T-helper 1 cell (primary cell): ENCODE data around the gene XYLB.

Experiments used
- DNase-seq, 5 donors: peaks; one replicate each; pipeline ENCODE4 v3.0.0-alpha.2; 2012 to 2020

The XYLB gene

DNA sequence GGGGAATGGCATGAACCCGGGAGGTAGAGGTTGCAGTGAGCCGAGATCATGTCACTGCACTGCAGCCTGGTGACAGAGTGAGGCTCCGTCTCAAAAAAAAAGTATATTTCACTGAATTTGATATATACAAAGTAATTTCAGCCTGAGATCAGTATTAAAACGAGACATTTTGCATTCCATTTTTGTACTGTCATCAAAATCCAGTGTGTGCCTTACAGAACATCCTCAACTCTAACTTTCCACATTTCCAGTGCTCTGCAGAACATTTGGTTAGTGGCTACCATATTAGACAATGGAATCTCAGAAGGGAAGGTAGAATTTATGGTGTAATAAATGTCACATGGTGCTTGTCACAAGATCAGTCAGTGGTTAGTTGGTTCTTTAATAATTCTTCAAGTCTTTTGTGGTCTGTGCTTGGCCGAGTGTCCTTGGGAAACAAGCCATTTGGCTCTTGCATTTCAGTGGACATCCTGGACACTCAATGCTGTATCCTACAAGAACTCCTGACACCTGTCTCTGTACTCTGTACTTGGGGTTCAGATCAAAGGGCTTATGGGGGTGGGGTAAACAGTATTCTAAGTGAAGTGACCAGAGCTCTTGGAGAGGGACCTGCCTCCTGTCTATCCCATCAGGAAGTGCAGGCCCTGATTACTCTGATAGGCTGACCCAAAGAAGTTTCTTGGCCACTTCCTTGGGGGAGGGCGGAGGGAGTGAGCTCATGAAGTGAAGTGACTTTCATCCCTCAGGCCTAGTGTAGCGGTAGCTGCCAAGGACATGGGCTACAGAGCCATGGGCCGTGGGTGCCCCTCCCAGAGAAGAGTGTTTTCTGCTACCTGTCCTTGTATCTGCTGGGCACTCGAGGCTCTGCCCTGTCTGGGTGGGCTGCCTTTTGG, 110.8 kb downstream of the XYLB start:
- no peak for DNase-seq

DNA sequence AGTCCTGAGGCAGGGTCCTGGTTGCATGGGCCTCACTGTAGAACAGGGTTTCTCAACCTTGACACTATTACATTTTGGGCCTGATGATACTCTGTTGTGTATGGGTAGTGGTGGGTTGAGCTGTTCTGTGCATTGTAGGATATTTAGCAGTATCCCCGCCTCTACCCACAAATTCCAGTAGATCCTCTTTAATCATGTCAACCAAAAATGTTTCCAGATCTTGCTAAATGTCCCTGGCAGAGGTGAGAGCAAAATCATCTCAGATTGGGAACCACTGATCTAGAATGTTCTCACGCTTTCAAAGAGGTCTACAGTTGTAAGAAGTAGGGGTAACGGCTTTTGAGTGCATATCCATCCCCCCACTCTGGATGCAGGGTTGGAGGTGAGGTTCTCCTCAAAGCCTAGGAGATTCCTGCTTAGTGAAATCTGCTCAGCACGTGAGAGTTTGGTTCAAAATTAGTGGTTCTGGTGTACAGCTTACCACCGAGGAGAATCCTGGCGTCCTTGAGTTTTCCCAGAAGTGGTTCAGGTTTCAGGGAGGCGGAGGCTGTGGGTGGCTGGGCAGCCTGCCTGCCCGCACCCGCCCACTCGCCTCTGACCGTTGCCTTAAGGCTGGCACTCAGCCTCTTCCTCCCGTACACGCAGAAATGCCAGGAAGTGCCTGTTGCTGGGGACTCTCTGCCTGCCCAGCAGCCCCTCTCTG, 112.4 kb downstream of the XYLB start:
- no peak for DNase-seq

- DNase-seq = no peak
These were observed 113.0 kb downstream of the XYLB start for GRCh38 chr3:38459499-38460048.

- DNase-seq = no peak
These were observed 114.0 kb downstream of the XYLB start for GRCh38 chr3:38460377-38461270.
